HG02870 (cell line): Measurements from ENCODE around the gene NUMA1.

Experiments used
- ATAC-seq: cut with Tn5 transposase; IDR thresholded peaks from one replicate; pipeline ENCODE4 v1.9.1; 2021; ENCODE audit warnings: mild to moderate bottlenecking, moderate library complexity; ENCODE audit not compliant: unreplicated experiment

NUMA1 gene

DNA sequence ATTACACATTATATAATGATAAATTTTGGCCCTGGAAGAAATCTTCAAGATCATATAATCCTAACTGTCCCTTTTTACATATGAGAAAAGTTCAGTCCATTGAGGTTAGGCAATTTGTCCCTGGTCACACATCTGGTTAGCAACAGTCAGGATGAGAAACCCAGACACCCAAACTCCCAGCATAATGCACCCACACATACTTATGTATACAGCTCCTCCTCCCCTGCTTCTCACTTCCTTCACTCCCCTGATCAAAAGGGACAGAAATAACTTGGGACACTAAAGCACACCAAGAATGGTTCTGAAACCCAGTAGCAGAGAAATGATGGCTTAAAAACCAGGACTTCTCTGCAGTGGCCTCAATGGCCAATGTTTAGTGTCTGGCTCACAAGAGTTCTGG lies 11.1 kb downstream of the NUMA1 start:
- ATAC-seq: no peak

GRCh38 chr11:72067676-72068075 lies 12.7 kb downstream of the NUMA1 start:
- ATAC-seq: no peak

DNA sequence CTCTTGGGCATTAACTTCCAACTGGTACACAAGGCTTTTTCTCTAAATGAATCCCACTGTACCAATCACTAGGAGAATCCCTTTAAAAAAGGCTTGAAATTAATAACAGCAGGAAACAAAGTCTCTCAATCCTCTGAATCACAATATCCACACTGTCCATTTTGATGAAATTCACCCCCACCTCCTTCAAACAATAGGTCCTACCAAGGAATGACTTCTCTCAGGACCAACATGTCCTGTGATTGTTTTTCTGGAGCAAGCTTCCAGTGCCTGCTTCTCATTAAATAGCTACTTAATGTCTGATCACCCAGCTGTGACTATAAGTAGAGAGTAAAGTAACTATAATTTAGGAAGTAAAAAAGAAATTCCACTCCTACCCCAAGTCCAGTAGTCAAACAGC lies 13.1 kb downstream of the NUMA1 start:
- ATAC-seq: no peak

GRCh38 chr11:72066855-72067254 lies 13.5 kb downstream of the NUMA1 start:
- ATAC-seq: no peak

DNA sequence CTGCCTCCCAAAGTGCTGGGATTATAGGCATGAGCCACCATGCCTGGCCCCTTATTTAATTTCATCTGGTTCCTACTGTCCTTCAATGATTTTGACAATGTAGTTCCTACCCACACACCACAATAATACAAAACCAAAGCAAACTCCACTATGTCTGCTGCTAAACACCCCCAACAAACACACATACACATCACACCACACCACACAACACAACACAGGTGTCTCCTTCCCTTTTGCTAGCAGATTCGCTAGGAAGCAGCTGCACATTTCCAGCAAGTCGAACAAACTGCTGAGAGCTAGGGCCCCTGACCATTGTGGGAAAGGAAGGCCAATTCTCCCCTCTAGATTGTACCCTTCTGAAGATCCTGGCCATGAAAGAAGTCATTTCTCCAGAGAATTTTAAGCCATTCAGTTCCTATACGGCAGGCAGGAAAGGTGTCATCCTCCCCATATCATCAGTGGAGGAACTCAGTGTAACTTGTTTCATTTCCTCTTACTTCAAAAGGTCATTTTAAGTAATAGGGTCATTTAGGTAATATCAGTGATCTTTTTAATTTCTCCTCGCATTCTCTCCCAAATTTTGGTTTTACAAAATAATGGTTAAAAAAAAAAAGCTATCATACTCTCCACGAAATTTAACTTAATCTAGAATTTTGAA lies 18.5 kb downstream of the NUMA1 start:
- no peak for ATAC-seq

- ATAC-seq: no peak
Observed at GRCh38 chr11:72058416-72059034, 21.8 kb downstream of the NUMA1 start.

DNA sequence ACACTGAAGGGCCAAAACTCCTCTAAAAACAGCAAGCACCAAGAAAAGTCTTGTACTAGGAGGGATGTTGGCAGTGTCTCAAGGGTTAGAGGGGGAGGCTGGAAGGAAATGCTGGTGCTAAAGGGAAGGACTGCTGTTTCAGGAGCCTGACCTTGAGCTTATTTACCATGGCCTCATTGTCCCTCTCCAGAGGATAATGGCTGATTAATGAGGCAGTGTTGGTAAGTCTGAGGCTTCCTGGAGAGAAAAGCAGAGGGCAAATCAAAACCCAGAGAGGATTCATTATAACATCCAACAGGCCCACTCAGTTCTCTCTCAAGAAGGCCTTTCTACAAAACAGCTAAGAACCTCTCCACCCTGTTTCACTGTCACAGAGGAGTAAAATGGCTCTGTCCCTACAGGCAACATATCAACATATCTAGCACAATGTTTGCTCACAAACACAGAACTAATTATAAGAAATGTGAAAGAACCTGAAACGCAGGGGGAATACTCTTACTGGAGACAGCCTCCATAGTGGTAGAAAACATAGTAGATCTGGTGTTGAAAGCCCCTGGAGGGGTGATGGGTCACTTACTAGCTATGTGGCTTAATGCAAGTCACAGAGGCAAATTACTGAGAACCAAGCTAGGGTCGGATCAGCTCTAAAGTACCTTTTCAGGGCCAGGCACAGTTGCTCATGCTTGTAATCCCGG lies 31.4 kb downstream of the NUMA1 start:
- ATAC-seq: no peak

GRCh38 chr11:72045849-72046248 lies 34.5 kb downstream of the NUMA1 start:
- no peak for ATAC-seq

GRCh38 chr11:72042064-72042745 lies 38.1 kb downstream of the NUMA1 start:
- no peak for ATAC-seq

DNA sequence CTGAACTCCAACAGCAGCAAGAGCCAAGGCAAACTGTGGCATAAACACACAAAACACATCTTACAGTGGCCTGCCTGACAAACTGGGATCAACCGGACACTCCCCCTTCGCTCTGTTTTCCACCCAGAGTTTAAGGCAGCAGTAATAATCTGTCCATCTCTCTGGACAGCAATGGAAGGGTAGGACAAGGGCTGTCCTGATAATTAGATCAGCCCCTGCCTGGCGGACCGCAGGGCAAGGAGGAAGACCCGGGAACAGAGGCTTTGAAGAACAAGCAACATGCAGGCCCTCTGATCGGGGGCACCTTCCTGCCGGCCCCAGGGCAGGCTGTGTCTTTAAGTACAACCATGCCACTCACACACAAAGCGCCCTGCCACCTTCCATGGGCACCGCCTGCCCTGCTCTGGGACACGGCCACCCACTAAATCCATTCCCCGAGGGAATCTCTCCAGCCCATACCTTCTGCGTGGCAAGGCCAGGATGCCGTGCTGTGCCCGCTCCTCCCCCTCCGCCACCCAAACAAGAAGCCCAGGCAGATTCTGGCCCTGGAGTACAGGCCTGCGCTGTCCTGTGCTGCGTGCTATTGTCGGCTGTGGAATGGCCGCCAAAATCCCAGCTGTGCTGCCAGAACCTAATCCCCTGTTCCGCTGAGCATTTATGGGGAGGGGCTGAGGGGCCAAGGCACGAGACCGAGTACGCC lies 38.8 kb downstream of the NUMA1 start:
- no peak for ATAC-seq

DNA sequence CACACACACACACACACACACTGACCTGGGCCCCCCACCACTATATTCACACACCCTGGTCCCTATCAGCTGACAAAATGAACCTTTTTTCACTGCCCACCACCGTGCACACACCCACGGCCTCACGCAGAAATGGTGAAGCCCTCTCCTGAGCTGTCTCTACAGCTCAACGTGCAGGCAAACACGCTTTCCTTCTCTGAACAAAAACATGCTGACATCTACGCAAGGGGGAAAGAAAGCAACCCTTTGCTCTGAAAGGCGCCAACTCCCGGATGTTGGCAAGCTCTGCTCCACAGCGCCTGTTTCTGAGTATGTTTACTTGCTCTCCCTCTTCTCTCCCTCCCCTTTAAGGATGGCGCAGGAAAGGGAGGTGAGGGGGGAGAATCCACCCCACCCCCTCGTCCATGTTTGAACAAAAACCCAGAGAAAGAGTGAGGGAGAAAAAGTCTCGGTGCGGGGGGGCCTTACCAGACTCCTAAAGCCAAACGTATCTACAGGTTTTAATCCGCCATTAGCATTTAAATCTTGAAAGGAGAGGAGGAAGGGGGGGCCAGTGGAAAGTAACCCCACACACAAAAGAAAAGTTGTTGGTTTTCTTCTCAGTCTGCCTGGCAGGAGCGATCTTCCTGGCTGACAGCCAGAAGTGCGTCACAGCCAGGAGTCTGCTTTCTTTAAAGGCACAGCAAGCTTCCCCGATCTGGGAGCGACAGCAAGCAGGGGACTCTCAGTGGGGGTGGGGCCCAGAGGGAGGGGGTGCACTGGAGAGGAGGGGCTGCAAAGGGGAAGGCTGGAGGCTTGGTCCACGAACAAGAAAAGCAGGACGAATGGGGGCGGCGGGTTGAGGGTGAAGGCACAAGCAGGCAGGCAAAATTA lies 39.6 kb downstream of the NUMA1 start:
- no peak for ATAC-seq

DNA sequence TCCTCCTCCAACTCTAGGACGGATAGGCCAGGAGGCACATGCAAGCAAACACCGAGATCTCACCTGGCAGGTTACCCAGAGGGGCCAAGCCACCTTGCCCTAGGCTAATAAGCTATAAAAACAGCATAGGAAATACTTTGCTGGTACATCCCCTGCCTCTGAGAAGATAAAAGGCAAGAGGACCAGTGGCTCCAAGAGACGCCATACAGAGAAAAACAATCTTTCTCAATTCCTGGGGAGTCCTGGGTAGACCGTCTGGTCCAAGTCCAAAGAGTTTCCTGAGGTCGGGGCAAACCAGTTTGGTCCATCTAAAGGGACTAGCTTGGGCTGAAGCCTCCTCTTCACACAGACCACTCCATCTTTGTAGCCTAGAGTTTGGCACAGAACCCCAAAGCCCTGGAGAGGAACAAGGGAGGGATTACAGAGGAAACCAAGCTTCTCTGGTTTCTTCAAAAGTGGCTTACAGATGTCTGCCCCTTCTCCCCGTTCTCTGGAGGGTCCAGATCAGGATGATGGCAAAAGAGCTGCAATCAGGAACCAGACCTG lies 40.4 kb downstream of the NUMA1 start:
- ATAC-seq: no peak

DNA sequence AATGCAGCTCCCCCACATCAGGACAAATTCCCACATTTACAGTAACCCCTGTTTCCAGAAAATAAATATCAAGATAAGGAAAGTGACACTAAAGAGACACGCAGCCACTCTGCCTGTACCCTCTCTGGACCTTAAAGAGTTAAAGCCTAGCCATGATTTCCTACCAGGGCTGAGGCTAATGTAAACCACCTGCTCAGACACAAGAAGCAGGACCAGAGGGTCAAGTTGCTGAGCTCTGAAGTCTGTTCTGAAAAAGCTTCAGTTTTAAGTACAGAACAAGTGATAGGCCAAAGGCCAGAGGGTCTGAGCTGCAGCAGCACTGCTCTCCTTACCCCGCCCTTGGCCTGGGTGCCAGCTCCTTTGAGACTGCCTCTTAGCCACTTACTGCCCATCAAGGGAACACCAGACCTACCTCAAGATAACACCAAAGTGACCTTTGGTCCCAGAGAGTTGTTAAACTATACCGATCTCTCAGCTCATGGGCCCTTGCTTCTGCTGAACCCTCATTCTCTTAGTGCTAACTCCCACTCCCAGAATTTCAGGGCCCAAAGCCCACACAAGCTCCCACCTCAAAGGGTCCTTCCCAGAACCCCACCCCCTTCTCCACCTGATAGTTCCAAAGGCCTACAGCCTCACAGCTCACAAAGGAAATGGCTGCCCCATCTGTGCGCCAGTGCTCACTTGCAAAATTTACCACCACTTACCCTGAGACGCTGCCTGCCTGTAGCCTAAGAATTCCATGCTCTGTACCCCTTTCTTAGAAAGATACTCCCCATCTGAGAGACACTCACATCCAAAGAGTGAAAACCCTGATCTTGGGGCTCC lies 41.1 kb downstream of the NUMA1 start:
- ATAC-seq: no peak

GRCh38 chr11:72038491-72038890 lies 41.9 kb downstream of the NUMA1 start:
- no peak for ATAC-seq

DNA sequence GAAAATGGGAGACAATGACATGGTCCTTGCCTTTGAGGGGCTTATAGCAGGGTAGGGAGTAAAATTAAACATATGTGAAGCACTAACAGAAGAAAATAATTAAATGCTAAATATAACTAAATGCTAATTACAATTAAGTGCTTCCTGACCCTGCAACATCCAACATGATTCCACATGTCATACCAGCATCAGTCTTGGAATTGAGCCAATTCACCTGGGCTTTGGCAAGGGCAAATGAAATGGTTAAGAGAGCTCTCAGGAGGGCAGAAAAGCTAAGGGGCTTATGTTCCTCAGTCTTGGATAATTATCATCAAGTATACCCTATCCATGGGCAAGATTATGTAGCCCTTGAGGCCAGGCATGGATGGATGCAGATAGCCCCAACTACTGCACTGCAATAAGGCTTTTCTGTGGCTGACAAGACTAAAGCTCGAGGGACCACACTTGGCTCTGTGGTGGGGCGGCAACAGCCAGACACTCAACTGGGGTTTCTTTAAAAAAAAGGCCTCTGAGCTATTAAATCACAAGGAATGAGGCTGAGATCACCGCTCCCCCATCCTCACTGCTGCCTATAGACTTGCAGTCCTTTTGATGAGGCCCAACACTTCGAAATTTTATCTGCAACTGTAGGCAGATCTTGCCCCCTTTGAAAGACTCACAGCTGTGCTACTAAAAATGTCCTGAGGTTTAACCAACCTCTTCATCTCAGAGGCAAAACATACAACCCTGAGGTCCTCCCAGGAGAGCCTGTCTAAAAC lies 42.6 kb downstream of the NUMA1 start:
- no peak for ATAC-seq

DNA sequence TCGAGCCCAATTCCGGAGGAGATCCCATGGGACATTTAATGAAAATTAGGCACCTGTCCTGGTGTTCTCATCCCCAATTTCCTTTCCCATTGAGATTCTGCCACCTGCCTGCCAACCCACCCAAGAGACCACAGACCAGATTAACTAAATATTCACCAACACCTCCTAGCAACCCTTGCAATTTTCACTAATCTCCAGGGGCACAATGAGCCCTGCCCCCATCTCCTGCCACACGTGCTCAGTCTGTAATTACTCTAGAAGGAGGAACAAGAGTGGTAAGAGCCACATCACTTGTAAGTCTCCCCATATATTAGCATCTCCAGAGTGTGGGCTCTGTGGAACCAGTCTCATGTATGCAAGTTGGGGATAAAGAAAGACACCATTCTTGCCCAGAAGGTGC lies 43.7 kb downstream of the NUMA1 start:
- ATAC-seq: no peak

- ATAC-seq: no peak
Observed at GRCh38 chr11:72030472-72031045, 49.8 kb downstream of the NUMA1 start.

GRCh38 chr11:72026090-72026489 lies 54.3 kb downstream of the NUMA1 start:
- no peak for ATAC-seq
